Tibial nerve (tissue), 3 donors: ENCODE results near the gene FAM234A.

Experiments
- POLR2A ChIP-seq, 2 donors: fragments of 450-650 bp; IDR thresholded peaks; one replicate each; pipeline ENCODE4 v1.6.1; 2017; ENCODE audit warnings: antibody characterized with exemption in 2 of 2, mild to moderate bottlenecking in 2 of 2, moderate library complexity in 2 of 2
- TF ChIP-seq, protein P1 (sequence below), 5 experiments: fragments of 200-600 bp in 3 of 5; fragments of 450-650 bp in 2 of 5; sonication (generic) in 3 of 5; IDR thresholded peaks; one replicate each; pipeline ENCODE4 v1.5.1; 2016 to 2019; ENCODE audit warnings: antibody characterized with exemption in 5 of 5, mild to moderate bottlenecking in 3 of 5, moderate library complexity in 2 of 5

DNA sequence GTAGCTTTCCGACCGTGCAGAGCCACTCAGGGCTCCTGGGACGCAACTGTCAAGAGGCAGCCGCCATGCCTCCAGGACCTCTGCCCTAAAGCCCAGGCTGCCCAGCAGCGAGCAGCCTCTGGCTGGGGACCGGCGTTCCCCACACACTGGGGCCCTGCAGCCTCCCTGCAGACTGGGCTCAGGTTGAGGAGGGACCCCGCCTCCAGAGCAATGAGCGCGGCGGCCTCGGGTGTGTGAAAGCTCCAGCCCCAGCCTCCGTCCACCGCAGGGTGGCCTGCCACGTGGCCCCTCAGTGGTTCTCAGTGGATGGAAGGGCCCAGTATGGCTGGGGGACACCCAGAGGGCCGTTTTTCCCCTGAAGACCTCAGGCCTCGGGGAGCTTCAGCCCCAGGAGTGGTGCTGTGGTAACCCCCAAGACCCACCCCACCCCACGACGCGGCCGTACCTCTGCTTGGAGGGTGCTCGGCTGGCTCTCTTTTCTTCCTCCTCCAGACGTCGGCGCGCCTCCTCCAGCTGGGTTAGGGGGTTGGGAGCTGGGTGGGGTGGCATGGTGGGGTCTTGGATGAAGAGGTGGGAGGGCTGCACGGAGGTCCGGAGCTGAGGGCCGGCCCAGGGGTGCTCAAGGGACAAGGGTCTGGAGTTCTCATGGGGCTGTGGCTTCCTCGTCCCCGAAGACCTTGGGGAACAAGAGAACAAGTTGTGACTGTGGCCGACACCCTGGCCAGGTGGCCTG lies 58.6 kb downstream of the FAM234A start:
- TF ChIP-seq, protein P1, sequence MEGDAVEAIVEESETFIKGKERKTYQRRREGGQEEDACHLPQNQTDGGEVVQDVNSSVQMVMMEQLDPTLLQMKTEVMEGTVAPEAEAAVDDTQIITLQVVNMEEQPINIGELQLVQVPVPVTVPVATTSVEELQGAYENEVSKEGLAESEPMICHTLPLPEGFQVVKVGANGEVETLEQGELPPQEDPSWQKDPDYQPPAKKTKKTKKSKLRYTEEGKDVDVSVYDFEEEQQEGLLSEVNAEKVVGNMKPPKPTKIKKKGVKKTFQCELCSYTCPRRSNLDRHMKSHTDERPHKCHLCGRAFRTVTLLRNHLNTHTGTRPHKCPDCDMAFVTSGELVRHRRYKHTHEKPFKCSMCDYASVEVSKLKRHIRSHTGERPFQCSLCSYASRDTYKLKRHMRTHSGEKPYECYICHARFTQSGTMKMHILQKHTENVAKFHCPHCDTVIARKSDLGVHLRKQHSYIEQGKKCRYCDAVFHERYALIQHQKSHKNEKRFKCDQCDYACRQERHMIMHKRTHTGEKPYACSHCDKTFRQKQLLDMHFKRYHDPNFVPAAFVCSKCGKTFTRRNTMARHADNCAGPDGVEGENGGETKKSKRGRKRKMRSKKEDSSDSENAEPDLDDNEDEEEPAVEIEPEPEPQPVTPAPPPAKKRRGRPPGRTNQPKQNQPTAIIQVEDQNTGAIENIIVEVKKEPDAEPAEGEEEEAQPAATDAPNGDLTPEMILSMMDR (IDR thresholded peaks at IDR 0.05): no peak
- no peak for TF ChIP-seq POLR2A (IDR thresholded peaks at IDR 0.05)
